Fibroblast of villous mesenchyme (primary cell): ENCODE results near the gene EXOC7. TPM values are rescaled to one million over a fixed set of nuclear protein-coding genes. Genes with fewer than 3 reads are reported as not detected.

Experiments used
- DNase-seq: peaks from one replicate; pipeline ENCODE4 v3.0.0-alpha.2; 2010; ENCODE audit warnings: low read depth
- H3K4me3 ChIP-seq: 2 replicates; pipeline ENCODE4 v1.5.1; 2011; ENCODE audit warnings: low read depth, mild to moderate bottlenecking, low read length
- total RNA-seq: library from RNA; depleted of rRNA; stranded (reverse); fragments of >200 nt; gene quantifications from 2 replicates; pipeline ENCODE4 v1.2.3, GENCODE V29; 2012
- TF ChIP-seq, protein P1 (sequence below): IDR thresholded peaks from 2 replicates; pipeline ENCODE4 v1.5.1; 2012; ENCODE audit warnings: low read depth, mild to moderate bottlenecking, low read length; ENCODE audit not compliant: insufficient read depth

Gene EXOC7
- total RNA-seq, 1 donor, result 98.4 TPM

DNA sequence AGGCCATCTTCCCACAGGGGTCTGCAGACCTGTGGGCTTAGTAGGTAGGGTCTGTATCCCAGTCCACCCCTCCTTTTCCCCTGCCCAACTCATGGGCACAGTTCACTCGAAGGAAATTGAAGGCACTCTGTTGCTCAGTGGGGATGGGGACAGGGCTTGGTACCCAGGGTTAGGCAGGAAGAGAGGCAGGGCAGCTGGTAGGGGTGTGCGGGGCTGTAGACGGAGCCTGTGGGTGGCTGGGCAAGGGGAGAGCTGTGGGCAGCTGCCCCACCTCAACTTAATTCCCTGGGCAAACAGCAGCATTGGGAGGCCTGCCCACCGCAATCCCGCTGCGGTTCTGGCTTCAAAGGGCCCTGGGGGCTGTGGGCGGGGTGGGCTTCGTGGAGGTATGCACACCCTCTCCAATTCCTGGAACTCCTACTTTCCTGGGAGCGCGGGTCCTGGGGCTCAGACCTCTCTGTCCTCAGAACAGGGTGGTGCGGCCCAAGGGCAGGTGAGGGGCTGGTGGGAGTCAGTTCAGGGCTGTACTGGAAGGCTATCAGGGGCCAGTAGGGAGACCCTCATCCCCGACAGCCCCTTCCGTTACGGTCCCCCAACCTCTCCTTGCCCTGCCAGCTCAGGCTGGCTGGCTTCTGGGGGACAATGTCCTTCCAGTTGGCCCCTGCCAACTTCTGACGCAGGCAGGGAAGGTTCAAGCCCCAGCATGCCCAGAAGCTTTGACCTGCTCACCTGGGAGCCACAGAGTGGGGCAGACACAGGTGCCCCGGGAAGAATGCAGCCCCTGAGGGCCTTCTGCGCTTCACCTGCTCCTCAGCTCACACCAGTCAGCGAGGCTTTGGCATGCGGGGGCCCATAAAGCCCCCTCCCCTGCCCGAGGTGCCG lies 28.3 kb upstream of the EXOC7 start:
- TF ChIP-seq, protein P1, sequence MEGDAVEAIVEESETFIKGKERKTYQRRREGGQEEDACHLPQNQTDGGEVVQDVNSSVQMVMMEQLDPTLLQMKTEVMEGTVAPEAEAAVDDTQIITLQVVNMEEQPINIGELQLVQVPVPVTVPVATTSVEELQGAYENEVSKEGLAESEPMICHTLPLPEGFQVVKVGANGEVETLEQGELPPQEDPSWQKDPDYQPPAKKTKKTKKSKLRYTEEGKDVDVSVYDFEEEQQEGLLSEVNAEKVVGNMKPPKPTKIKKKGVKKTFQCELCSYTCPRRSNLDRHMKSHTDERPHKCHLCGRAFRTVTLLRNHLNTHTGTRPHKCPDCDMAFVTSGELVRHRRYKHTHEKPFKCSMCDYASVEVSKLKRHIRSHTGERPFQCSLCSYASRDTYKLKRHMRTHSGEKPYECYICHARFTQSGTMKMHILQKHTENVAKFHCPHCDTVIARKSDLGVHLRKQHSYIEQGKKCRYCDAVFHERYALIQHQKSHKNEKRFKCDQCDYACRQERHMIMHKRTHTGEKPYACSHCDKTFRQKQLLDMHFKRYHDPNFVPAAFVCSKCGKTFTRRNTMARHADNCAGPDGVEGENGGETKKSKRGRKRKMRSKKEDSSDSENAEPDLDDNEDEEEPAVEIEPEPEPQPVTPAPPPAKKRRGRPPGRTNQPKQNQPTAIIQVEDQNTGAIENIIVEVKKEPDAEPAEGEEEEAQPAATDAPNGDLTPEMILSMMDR, result no peak
- DNase-seq, result no peak
- no peak overlapping the region for H3K4me3 ChIP-seq

DNA sequence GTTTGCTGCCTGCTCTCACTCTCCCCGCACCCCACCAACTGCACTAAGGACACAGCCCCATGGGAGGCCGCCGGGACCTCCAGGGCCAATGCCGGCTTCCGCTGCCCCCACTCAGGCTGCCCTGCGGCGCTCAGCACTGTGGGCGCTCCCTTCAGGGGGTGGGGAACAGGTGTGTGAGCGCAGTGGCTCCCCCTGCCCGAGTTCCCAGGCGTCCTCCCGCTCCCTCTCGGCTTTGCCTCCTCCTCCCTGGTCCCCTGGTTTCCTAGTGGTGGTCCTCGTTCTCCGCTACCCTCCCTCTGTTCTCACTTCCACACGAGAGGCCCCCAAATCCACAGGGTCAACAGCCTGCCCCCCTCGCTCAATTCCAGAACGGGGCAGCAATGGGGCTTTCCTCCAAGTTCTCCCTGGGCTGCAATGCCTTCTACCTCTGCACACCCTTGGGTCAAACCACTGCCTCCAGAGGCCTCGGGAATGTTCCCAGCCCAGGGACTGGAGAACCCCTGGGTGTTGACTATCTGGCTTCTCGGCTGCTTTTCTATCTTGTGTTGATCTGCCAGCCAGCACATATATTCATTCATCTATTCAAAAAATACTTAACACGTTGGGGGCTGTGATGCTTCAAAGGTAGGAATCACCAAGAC lies 27.6 kb upstream of the EXOC7 start:
- DNase-seq, result no peak
- H3K4me3 ChIP-seq, result no peak overlapping the region
- TF ChIP-seq, protein P1, result no peak

DNA sequence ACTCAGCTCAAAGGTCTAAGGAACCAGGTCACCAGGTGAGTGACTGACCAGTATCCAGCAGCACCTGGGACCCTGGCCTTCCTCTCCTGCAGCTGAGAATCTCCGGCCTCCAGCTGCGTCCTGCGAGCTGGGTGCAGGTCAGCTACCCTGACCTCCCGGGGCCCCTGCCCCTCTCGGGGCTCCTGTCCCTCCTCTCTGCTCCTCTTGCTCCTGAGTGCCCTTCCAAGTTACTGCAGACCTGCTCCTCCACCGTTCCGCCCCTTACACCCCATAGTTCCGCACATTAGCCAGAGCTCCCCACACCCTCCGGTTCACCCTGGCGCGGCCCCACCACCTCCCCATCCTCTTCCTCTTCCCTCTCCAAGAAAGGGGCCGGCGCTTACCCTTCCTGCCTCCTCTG lies 26.9 kb upstream of the EXOC7 start:
- no peak overlapping the region for H3K4me3 ChIP-seq
- TF ChIP-seq, protein P1, result no peak
- DNase-seq, result no peak

DNA sequence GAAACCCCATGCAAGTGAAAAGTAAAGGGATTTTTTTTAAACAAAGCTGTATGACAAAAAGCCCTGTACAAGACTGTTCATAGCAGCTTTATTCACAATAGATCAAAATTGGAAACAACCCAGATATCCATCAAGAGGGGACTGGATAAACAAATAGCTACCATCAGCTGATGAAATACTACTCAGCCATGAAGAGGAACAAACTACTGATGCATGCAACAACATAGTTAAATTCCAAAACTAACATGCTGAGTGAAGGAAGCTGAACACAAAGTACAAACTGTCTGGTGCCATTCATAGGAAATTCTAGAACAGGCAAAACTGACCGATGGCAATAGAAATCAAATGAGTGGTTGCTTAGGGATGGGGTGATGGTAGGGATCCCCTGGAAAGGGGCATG lies 22.3 kb upstream of the EXOC7 start:
- H3K4me3 ChIP-seq, result no peak overlapping the region
- TF ChIP-seq, protein P1, result no peak
- DNase-seq, result no peak

DNA sequence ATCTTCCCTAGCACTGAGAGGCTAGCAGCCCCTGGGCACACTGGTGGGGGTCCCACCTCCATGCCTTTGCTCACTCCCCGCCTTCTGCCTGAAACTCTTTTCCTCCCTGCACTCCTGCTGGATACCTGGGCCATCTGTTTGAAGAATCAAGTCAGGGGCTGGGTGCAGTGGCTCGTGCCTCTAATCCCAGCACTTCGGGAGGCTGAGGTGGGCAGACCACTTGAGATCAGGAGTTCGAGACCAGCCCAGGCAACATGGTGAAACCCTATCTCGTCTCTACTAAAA lies 21.7 kb upstream of the EXOC7 start:
- no peak for DNase-seq
- no peak overlapping the region for H3K4me3 ChIP-seq
- TF ChIP-seq, protein P1, result no peak

DNA sequence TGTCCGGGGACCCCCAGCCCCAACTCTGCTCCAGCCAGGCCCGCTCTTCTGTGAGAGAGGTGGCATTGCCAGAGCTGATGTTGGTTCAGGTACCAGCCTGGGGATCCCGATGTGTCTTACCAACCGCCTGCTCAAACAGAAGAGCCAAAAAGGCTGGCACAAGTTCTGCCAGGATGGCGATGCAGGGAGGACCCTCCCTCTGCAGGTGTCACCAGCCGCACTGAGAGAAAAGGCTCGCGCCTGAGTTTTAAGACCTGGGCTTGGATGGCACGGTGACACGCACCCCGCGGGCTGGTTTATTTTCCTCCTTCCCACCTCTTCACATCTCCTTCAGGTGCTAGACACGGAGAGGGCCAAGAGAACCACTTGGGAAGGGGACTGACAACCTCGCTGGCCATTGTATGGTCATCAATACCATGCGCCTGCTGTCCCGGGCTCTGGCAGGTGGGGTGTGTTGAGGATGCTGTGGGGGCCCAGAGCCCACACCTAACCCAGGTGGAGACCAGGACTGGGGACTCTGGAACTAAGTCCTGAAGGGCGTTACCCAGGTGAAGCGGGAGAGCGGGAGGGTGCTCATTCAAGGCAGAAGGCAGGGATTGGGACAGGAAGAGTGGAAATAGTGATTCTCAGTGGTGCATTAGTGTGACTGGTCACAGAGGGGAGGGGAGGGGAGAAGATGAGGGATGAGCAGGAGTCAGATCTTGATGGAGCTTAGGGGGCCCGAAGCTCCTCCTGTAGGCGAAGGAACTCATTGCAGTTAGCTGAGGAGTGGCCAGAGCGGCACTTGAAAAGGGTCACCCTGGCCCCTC lies 21.2 kb upstream of the EXOC7 start:
- TF ChIP-seq, protein P1, result peak; percentile 36
- no peak overlapping the region for H3K4me3 ChIP-seq
- DNase-seq, result no peak
